Right cardiac atrium (tissue), 5 donors: ENCODE results near the gene IPO5. TPM values are rescaled to one million over a fixed set of nuclear protein-coding genes. Genes with fewer than 3 reads are reported as not detected.
"Not testable (repeated sequence)": the region's sequence is repeated elsewhere in the genome, so short reads cannot be mapped to it uniquely, and the experiment has no call there.

Experiments used
- ATAC-seq, 2 donors: fragments of 200-7000 bp; cut with Tn5 transposase; one replicate each; pipeline versions ENCODE4 v1.8.0 to v1.9.1; 2020; ENCODE audit warnings: moderate library complexity in 2 of 2, mild to moderate bottlenecking in 1 of 2
- DNase-seq, 3 donors: peaks; one replicate each; pipeline ENCODE4 v3.0.0-alpha.2; 2020
- H3K27ac ChIP-seq: one replicate; pipeline ENCODE4 v1.5.1; 2013; ENCODE audit warnings: mild to moderate bottlenecking, low read length, control low read depth, moderate library complexity
- H3K27me3 ChIP-seq: one replicate; pipeline ENCODE4 v1.6.1; 2013; ENCODE audit not compliant: control insufficient read depth, insufficient read depth
- H3K4me1 ChIP-seq: one replicate; pipeline ENCODE4 v1.6.1; 2013; ENCODE audit warnings: low read length; ENCODE audit not compliant: control insufficient read depth, insufficient read depth
- H3K4me3 ChIP-seq: one replicate; pipeline ENCODE4 v1.5.1; 2013; ENCODE audit warnings: low read length, control low read depth
- H3K9me3 ChIP-seq: one replicate; pipeline ENCODE4 v1.6.1; 2013; ENCODE audit warnings: low read length; ENCODE audit not compliant: control insufficient read depth
- WGBS: extraction: QIAGEN DNeasy Blood & Tissue Kit; methylation state at CpG from one replicate; pipeline ENCODE4 v1.1.7; 2013; 5-methylcytosine and 5-hydroxymethylcytosine counted together
- intact Hi-C, 4 donors: fragments of 100-400 bp; cut with DNase I; formaldehyde crosslinking; loops; one replicate each; pipeline versions ENCODE4 v1.11.0 to v1.14.0; 2022 to 2023
- polyA plus RNA-seq: library from polyadenylated mRNA; stranded (reverse); fragments of 200-250 nt; gene quantifications from one replicate; pipeline ENCODE4 v1.2.3, GENCODE V29; 2013
- total RNA-seq, 4 donors: library from RNA; stranded (reverse); fragmentation: NEBNext Ultra II Directional; extraction: Animal tissue kit (Norgen Biotek cat#: 25700); gene quantifications; one replicate each; pipeline ENCODE4 v1.2.1, GENCODE V29; 2021
- donor health status: healthy with polysubstance abuse.
- donor health status: DM: no; HTN: yes; CAD: no.
- donor health status: DM: no; HTN: no; CAD: no.
- donor health status: DM: no; HTN: yes; CAD: no; lungs with severe emphysema.
- donor health status: DM: yes; HTN: yes; CAD: no.

IPO5 gene
- total and polyA plus RNA-seq, 5 donors: 25.8 to 103 (median 96.7) TPM

GRCh38 chr13:98036564-98037302 lies 83.3 kb downstream of the IPO5 start:
- H3K4me3 ChIP-seq, H3K27ac ChIP-seq, DNase-seq, ATAC-seq, H3K9me3 ChIP-seq, H3K4me1 ChIP-seq, intact Hi-C loops, H3K27me3 ChIP-seq: not testable (repeated sequence)
- WGBS: 92% methylated on average over 12 of the region's 12 CpGs

GRCh38 chr13:98039261-98039660 lies 85.8 kb downstream of the IPO5 start:
- DNase-seq: no peak
- intact Hi-C loops: no loop called here
- H3K4me1 ChIP-seq: no peaks in the 10 kb centered on the region
- H3K27ac ChIP-seq: no peak overlapping the region
- H3K9me3 ChIP-seq: no peaks in the 10 kb centered on the region
- WGBS: 96% methylated on average over 7 of the region's 7 CpGs
- no peak overlapping the region for H3K4me3 ChIP-seq
- H3K27me3 ChIP-seq: no peaks in the 10 kb centered on the region
- no peak for ATAC-seq

DNA sequence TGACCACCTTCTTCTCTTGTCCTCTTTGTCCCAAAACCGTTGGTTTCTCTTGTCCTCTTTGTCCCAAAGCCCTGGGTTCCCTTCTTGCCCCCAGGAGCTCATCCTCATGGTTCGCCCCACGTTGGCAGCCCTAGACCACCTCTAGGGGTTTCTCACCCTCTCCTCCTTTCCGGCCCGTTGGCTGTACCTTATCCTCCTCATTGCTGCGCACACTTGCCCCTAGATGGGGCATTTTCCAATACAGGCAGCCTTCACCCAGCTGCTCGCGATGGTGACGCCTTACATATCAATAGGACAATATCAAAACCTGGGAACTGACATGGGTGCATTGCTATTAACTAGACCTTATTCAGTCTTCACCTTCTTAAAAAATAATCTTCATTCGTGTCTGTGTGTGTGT lies 86.5 kb downstream of the IPO5 start:
- DNase-seq (no peak), ATAC-seq (no peak)
- Histone ChIP-seq H3K9me3 (no peaks in the 10 kb centered on the region), H3K4me1 (no peaks in the 10 kb centered on the region), H3K27me3 (no peaks in the 10 kb centered on the region), H3K4me3 (no peak overlapping the region), H3K27ac (no peak overlapping the region)
- 75% methylated on average over 10 of the region's 10 CpGs for WGBS
- intact Hi-C loops: no loop called here

- WGBS: 72% methylated on average over 5 of the region's 5 CpGs
- Histone ChIP-seq H3K27me3 (no peaks in the 10 kb centered on the region), H3K4me3 (no peak overlapping the region), H3K27ac (no peak overlapping the region), H3K9me3 (no peaks in the 10 kb centered on the region), H3K4me1 (no peaks in the 10 kb centered on the region)
- DNase-seq: no peak
- intact Hi-C loops: no loop called here
- ATAC-seq: no peak
These were observed 87.8 kb downstream of the IPO5 start for GRCh38 chr13:98041081-98041820.

GRCh38 chr13:98044301-98044700 lies 90.8 kb downstream of the IPO5 start:
- Histone ChIP-seq H3K27me3 (no peaks in the 10 kb centered on the region), H3K27ac (no peak overlapping the region), H3K4me1 (no peaks in the 10 kb centered on the region), H3K4me3 (no peak overlapping the region), H3K9me3 (no peaks in the 10 kb centered on the region)
- ATAC-seq (no peak), DNase-seq (no peak)
- WGBS: 83% methylated on average over 10 of the region's 10 CpGs
- intact Hi-C loops: no loop called here

GRCh38 chr13:98047785-98048184 lies 94.3 kb downstream of the IPO5 start:
- H3K27ac ChIP-seq, ATAC-seq, H3K4me1 ChIP-seq, DNase-seq, H3K9me3 ChIP-seq, intact Hi-C loops, H3K27me3 ChIP-seq, H3K4me3 ChIP-seq: not testable (repeated sequence)
- WGBS: 84% methylated on average over 12 of the region's 12 CpGs

- no peaks in the 10 kb centered on the region for H3K9me3 ChIP-seq
- no peak overlapping the region for H3K4me3 ChIP-seq
- no peak overlapping the region for H3K27ac ChIP-seq
- 67% methylated on average over 9 of the region's 9 CpGs for WGBS
- H3K4me1 ChIP-seq: no peaks in the 10 kb centered on the region
- no peak for ATAC-seq
- no peaks in the 10 kb centered on the region for H3K27me3 ChIP-seq
- intact Hi-C loops: no loop called here
- no peak for DNase-seq
These were observed 94.8 kb downstream of the IPO5 start for GRCh38 chr13:98048265-98048664.

- ATAC-seq (no peak), DNase-seq (no peak)
- Histone ChIP-seq H3K9me3 (no peaks in the 10 kb centered on the region), H3K27ac (no peak overlapping the region), H3K4me3 (no peak overlapping the region), H3K4me1 (no peaks in the 10 kb centered on the region), H3K27me3 (no peaks in the 10 kb centered on the region)
- intact Hi-C loops: no loop called here
- 56% methylated on average over 6 of the region's 6 CpGs for WGBS
These were observed 96.6 kb downstream of the IPO5 start for GRCh38 chr13:98050041-98050466.

- intact Hi-C loops: no loop called here
- no peak overlapping the region for H3K27ac ChIP-seq
- H3K4me1 ChIP-seq: no peaks in the 10 kb centered on the region
- DNase-seq: no peak
- H3K27me3 ChIP-seq: no peaks in the 10 kb centered on the region
- H3K4me3 ChIP-seq: no peak overlapping the region
- 97% methylated on average over 6 of the region's 6 CpGs for WGBS
- H3K9me3 ChIP-seq: no peaks in the 10 kb centered on the region
- ATAC-seq: no peak
These were observed 98.9 kb downstream of the IPO5 start for GRCh38 chr13:98052412-98052811.

DNA sequence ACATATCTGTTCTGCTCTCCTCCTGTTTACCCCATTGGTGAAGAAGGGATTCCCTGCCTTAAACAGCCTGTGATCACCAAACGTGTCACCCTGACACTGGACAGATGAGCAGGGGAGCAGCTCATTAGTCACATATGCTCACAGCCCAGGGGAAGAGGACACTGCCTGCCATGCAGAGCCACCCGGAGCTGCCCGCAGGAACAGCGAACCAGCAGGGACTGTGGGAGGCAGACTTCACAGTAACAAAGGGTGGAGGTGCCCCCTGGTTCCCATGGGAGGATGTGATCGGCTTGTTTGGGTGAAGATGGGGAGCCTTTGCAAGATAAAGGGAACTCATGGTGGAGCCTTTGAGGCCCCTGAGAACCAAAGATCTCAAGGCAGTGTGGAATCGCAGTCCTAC lies 100.8 kb downstream of the IPO5 start:
- ATAC-seq (no peak), DNase-seq (no peak)
- intact Hi-C loops: no loop called here
- Histone ChIP-seq H3K4me3 (no peak overlapping the region), H3K27ac (no peak overlapping the region), H3K9me3 (no peaks in the 10 kb centered on the region), H3K27me3 (no peaks in the 10 kb centered on the region), H3K4me1 (no peaks in the 10 kb centered on the region)
- 80% methylated on average over 6 of the region's 6 CpGs for WGBS

- H3K9me3 ChIP-seq: no peaks in the 10 kb centered on the region
- H3K27me3 ChIP-seq: no peaks in the 10 kb centered on the region
- H3K4me3 ChIP-seq: no peak overlapping the region
- no peak for DNase-seq
- 86% methylated on average over 6 of the region's 6 CpGs for WGBS
- no peaks in the 10 kb centered on the region for H3K4me1 ChIP-seq
- intact Hi-C loops: no loop called here
- no peak overlapping the region for H3K27ac ChIP-seq
- no peak for ATAC-seq
These were observed 102.1 kb downstream of the IPO5 start for GRCh38 chr13:98055623-98056022.
